HG02970 (cell line): ENCODE results near the gene GPR162.
"Not testable (repeated sequence)": the region's sequence is repeated elsewhere in the genome, so short reads cannot be mapped to it uniquely, and the experiment has no call there.

Experiments
- ATAC-seq: cut with Tn5 transposase; IDR thresholded peaks from one replicate; pipeline ENCODE4 v1.9.1; 2021; ENCODE audit warnings: mild to moderate bottlenecking, moderate library complexity, moderate number of reproducible peaks; ENCODE audit not compliant: unreplicated experiment, low FRiP score

GPR162 gene

GRCh38 chr12:6851921-6852650 is 30.5 kb downstream of the GPR162 start, which contains the start of gene USP5:
Gene USP5, plus strand, starts transcription at chr12:6852150. Its CDS starts 30 bp downstream, at chr12:6852180.
- peak; percentile 76 for ATAC-seq

- no peak for ATAC-seq
These were observed 31.2 kb downstream of the GPR162 start for GRCh38 chr12:6852651-6853354.

- no peak for ATAC-seq
These were observed 32.0 kb downstream of the GPR162 start for GRCh38 chr12:6853626-6854025.

GRCh38 chr12:6854036-6854435 is 32.4 kb downstream of the GPR162 start:
- no peak for ATAC-seq

- no peak for ATAC-seq
These were observed 33.7 kb downstream of the GPR162 start for GRCh38 chr12:6855322-6855721.

GRCh38 chr12:6858799-6859198 is 37.2 kb downstream of the GPR162 start:
- no peak for ATAC-seq

GRCh38 chr12:6860116-6860515 is 38.5 kb downstream of the GPR162 start:
- ATAC-seq = no peak

- ATAC-seq = no peak
These were observed 39.3 kb downstream of the GPR162 start for GRCh38 chr12:6860942-6861341.

GRCh38 chr12:6861391-6861790 is 39.8 kb downstream of the GPR162 start:
- ATAC-seq = no peak

- no peak for ATAC-seq
These were observed 41.4 kb downstream of the GPR162 start for GRCh38 chr12:6863033-6863432.

- no peak for ATAC-seq
These were observed 42.1 kb downstream of the GPR162 start for GRCh38 chr12:6863586-6864321.

- ATAC-seq = not testable (repeated sequence)
These were observed 43.7 kb downstream of the GPR162 start for GRCh38 chr12:6865307-6865706.

- no peak for ATAC-seq
These were observed 44.7 kb downstream of the GPR162 start for GRCh38 chr12:6866163-6866919.

GRCh38 chr12:6866920-6867412 is 45.3 kb downstream of the GPR162 start:
- no peak for ATAC-seq

- ATAC-seq = peak; percentile 48
These were observed 46.0 kb downstream of the GPR162 start, which contains the start of gene TPI1 for GRCh38 chr12:6867413-6868210. Gene TPI1, plus strand, starts transcription at chr12:6867531. Its CDS starts 36 bp downstream, at chr12:6867567.

- ATAC-seq = no peak
These were observed 46.8 kb downstream of the GPR162 start for GRCh38 chr12:6868211-6869048.

- no peak for ATAC-seq
These were observed 47.7 kb downstream of the GPR162 start for GRCh38 chr12:6869049-6870021.
